GM19455 (cell line): ENCODE measurements around the gene GLRA3.
"Not testable (repeated sequence)": the region's sequence is repeated elsewhere in the genome, so short reads cannot be mapped to it uniquely, and the experiment has no call there.

Source experiments
- ATAC-seq: cut with Tn5 transposase; IDR thresholded peaks from one replicate; pipeline ENCODE4 v1.9.1; 2021; ENCODE audit not compliant: unreplicated experiment

Gene GLRA3

DNA sequence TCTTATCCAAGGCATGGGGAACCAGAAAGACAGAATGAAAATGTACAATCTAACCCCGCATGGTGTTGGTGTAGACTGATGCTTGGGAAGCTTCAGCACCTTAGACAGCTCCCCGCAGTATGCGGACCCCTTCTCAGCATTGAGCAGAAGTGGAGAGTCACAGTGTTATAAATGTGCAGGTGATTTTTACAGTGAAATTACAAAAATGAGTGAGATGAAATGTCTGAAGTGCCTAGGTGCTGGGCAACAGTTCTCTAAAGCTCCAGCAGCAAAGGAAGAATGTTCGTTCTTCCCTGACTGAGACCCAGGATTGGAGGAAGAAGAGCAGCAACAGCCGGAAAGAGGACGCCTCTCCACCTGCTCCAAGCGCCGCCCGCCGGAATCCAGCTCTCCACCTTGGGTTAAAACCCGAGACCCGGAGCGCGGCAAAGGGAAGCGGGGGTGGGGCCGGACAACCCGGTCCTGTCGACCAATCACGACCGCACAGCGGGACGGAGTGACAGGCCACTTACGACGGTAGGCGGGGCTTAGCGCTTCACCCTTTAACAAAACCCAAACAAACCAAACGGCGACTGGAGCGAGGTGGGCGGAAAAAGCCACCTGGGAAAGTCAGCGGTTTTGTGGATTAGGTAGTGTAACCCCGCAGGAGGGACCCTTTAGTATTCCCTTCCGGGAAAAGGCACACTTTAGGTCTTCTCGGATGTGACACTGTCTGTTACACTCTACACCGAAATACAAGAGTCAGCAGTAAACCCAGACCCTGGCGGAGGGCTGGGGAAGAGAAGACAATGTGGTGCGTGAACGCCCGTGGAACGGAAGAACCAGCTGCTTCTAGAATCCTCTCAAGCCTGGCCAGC lies at the start of gene GLRA3:
Gene GLRA3 (minus strand): TSS at position 403 of the 857 bp plus-strand sequence. CDS start 436 bp downstream, outside the sequence.
- peak; percentile 71 for ATAC-seq

DNA sequence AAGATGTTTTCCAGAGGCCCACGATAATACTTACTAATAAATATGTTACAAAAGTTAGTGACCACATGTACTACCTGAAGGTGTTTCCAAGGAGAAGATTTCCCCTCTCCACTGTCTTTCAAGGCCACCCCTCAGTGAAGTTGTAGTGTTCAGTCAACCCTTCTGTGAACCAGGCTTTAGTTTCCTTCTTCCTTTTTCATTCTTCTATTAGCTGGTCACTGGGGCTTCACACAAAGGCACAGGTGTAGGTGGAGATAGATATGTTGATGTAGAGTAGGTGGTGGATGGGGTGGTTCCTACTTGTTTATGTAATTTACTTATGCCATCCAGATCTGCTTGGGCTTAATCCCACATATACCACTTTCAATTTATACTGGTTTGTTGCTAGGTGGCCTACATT lies 45.9 kb upstream of the GLRA3 start:
- ATAC-seq: no peak

DNA sequence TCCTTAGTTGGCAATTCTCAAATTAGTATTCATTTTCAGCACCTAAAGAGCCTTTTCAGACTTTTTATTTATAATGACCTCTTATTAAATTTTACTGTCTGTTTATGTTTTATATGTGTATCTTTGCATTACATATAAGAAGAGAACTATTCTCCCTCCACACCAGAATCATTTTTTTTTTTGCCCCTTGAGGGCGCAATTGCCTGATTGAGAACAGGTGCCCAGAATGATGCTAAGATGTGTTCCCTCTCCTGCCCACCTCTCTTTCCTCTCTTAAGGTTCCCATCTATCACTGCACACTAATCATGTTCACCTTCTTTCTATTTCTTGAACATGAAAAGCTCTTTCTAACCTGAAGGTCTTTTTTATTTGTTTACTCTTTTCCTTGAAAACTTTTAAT lies 44.9 kb upstream of the GLRA3 start:
- ATAC-seq: no peak

DNA sequence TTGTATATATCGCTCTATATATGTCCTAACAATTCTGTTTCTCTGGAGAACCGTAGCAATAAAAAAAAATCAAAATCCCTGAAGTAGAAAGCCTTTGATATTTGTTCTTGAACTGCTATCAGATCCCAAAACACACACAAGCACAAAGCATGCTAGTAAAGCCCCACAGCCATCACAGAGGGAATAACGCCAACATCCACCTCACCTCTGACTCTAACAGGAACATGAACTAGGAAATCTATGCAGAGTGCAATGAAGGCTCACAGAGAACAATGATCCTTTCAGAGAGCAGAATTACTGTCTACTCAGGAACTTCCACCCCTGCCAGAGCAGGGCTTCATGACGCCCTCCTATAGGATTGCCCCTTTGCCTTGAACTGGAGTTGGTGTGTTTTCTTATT lies 44.1 kb upstream of the GLRA3 start:
- ATAC-seq: not testable (repeated sequence)

DNA sequence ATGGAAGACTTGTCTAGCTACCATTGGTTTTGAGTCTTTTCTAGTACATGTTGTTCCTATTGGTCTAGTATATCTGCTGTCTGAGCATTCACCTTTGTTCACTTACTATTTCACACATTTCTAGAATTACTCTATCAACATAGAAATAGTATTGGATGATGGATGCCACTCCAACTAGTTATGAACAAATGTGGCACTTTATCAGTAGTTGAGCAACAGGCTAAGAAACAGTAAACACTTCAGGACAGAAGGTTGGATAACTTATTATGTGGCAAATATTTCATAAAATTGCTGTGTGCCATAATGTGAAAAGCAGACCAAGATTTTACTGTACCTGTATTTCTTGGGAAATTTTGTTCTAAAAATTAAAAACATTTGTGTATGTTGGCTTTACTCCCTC lies 42.4 kb upstream of the GLRA3 start:
- ATAC-seq: no peak

DNA sequence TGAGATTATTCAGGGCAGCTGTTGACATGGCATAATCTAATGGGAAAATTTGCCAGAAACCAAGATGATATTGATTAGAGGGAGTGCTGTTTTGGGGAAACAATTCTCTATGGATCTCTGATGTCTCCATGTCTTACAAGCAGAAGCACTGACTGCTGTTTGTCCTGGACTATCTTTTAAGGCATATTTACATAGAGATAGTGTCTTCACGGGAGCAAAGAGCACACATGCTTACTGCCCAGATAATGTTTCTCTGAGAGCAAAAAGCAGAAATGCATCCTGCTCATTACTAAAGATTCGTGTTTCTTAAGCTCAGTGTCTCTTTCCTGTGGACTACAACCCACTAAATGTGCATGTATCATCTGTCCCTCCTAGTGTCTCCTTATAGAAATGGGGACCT lies 41.3 kb upstream of the GLRA3 start:
- ATAC-seq: no peak

DNA sequence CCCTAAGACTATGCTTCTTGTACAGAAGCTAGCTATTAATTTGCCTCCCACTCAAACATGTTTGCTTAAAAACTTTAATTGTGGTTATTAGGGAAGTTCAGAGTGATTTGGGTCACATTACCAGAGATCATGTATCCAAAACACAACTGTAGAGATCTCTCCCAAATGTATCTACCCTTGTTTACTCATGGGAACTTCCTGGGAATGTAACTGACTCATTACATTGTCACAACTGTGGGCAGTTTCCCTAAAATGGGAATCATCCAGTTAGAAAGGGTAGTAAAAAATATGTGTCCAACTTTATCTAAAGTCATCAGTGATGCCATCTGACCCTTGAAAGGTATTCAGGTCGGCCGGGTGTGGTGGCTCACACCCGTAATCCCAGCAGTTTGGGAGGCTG lies 40.3 kb upstream of the GLRA3 start:
- ATAC-seq: no peak

DNA sequence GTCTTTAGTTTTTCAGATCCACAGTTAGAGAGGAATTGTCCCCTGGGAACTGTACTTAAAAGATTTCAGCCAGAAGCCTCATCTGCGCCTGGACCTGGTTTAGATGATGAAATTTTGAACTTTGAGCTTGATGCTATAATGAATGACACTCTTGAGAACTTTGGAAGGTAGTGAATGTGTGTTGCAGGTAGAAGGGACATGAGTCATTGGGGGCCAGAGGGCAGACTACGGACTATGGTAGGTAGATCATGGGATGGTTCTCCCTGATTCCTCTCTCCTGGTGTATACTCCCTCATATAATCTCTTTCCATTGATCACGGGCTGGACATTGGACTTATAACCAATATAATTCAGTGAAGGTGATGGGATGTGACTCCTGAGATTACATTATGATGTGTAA lies 38.9 kb upstream of the GLRA3 start:
- ATAC-seq: no peak

DNA sequence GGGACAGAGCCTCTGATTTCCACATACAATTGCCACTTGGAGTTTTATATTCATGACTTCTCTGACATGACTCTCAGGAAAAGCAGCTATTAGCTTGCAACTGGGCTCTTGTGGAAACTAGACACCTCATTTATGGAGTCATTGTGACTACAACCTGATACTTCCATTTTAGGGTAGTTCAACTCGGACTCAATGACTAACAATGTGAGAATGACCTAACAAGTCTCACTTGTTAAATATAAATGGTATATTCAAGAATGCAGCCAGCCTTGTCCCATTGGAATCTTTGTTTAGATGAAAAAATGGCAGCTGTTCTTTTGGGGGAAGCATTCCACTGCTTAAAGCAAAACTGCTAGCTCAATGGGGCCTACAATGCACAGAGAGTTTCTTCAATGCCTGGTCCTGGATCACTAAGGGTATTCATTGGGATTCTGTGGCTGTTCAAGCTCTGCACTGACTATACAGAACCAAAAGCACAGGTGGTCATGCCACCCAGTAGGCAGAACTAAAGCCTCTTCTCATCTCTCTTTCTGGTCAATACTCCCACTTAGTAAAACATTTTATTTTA lies 36.5 kb upstream of the GLRA3 start:
- no peak for ATAC-seq

DNA sequence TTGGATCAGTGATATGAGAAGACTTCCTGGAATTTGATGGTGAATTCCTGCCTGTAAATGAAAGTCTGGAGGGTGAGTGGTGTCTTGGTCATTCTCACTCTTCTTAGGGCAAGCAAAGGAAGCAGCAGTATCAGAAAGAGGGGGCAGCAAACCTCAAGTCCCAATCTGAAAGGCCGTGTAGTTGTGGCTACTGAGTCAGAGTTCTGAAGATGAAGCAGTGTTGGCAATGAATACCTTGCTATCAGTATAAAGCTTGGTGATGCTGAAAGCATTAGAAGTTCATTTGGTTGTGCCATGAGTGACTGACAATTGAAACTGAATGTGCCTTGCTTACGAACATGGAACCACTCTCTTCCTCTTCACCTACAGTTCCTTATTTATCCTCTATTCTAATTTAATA lies 35.0 kb upstream of the GLRA3 start:
- no peak for ATAC-seq

DNA sequence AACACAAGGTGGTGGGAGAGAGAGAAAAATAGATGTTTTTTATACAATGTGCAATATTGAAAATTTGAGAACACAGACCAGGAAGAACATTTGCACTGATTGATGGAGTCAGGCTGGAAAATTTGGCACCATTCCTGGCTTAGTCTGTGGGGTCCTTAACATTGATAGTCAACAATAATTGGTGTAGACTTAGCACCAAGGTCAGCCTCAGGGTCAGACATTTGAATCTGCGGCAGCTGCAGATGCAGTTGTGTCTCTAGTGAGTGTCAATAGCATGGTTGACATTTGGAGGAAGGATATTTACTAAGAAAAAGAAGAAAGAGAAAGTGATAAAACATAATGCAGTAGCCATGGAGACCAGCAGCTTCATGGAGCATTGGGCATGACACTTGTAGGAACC lies 31.5 kb upstream of the GLRA3 start:
- ATAC-seq: no peak

DNA sequence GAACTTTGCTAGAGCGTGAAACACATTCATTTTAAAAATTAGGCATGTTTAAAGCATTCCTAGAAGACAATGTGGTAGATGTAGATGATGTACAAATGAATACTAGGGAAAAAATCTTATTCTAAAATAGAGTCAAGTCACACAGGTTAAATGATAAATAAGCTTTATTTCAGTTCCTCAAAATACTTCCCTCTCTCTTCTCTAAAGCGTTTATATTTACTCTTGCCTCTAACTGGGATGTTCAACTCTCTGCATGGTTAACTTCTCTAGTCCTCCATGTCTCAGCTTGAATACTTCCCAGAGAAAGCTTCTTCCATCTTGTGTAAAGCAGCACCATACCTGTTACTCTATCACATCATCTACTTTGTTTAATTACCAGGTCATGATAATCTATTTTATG lies 30.9 kb upstream of the GLRA3 start:
- no peak for ATAC-seq

DNA sequence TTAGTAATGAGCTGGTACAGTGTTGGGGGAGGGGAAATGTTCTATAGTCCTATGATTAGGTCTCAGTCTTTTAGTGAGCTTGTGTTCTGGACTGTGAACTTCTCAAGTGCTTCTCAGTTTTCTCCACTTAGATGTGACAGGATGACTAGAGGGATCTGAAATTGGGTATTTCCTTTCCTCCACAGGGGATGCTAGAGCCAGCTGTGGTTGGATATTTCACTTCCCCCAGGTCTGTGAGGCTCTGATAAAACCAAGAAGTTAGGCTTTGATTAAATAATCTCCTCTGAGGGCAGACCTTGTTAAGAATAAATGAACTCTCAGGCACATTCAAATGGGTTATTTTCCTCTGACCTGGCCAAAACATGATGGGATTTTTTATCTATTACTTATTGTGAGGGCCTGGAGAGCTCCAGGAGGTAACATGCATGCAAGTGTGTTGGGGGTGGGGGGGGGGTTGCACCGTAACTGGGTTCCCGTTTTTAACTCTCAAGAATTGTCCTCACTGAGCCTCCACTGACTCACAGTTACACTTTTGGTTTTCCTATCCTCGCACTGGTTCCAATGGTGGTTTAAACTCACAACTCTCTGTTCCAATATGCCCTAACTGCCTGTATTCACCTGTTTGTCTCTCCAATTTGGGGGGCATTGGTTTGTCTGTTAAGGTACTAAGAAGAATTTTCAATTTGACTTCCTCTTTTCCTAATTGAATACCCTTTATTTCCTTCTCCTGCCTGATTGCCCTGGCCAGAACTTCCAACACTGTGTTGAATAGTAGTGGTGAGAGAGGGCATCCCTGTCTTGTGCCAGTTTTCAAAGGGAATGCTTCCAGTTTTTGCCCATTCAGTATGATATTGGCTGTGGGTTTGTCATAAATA lies 28.1 kb upstream of the GLRA3 start:
- no peak for ATAC-seq

DNA sequence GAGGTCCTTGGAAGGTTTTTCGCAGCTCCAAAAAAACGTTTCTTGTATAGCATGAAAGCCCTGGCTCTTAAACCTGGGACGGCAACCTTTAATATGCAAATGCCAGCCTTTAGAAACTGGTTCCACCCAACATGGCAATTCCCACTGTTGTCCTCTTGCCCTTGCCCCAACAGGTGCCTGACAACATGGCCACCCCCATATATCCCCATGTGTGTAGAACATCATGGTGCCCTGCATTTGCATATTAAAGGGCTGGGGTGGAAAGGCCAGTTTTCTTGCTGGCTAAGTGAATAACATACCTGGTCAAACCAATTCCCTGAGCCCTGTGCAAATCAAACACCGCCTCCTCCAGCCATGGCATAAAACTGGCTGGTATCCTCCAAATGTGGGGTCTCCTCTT lies 26.0 kb upstream of the GLRA3 start:
- no peak for ATAC-seq

DNA sequence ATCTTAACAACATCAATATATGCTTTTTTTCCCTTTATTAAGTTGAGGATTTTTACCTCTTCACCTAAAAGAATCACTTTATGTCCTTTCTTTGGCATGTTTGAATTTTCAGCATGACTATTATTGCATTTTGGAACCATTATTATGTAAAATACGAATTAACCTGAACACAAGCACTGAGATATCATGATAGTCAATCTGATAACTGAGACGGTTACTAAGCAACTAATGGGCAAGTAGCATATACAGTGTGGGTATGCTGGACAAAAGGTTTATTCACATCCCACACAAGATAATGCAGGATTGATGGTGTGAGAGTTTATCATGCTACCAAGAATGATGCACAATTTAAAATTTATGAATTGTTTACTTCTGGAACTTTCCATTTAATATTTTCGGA lies 24.6 kb upstream of the GLRA3 start:
- ATAC-seq: no peak

DNA sequence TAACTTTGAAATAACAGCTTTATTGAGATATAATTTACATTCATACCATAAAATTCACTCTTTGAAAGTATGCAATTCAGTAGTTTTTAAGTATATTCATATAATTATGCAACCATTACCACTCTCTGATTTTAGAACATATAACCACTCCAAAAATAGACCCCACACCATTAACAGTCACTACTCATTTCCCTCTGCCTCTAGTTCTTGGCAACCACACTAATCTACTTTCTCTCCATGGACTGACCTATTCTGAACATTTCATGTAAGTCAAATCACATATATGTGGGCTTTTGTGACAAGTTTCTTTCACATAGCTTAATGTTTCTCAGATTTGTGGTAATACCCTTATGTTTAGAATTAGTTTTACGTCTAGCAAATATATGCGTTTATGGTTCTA lies 19.5 kb upstream of the GLRA3 start:
- no peak for ATAC-seq

DNA sequence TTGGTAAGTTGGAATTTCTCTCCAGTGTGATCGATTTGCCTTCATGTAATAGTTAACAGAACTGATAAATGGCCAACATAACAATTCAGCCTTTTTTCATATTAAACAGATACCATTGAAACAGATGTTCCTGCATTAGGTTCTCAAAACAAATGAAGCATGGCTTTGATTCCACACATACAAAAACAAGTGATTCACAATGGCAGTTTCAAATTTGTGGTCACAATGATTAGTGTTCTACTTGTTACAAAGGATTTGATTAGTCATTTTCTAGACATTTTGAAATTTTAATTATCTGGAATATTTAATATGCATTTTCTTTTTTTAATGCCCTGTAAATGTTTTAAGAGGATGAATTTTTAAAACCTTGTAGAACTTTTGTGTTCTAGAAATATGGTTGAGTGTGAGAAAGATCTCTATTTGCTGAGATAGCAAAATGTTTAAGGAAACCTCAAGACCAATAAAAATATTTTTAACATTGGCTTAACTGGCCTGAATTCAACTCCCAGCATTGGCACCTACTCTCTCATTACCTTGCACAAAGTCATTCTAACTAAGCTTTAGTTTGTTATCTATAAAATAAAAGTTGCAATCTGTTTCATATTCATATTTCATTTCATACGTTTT lies 18.9 kb upstream of the GLRA3 start:
- ATAC-seq: no peak

DNA sequence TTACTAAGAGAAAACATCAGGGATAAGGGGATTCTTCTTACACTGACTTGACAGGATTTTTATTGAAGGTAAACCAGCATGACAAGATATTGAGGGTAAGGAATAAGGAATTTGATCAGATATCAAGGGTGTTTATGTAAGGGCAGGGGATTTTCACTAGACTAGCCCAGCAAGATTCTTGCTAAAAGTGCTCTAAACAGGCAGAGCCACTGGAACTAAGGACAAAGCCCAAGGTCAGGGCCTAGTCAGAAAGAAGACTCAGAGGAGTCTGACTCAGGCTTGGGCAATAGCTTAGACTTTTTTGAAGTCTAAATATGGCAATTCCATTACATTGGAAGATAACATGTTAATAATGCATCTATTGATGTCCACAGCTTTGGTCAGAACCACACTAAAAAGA lies 6.5 kb upstream of the GLRA3 start:
- no peak for ATAC-seq

DNA sequence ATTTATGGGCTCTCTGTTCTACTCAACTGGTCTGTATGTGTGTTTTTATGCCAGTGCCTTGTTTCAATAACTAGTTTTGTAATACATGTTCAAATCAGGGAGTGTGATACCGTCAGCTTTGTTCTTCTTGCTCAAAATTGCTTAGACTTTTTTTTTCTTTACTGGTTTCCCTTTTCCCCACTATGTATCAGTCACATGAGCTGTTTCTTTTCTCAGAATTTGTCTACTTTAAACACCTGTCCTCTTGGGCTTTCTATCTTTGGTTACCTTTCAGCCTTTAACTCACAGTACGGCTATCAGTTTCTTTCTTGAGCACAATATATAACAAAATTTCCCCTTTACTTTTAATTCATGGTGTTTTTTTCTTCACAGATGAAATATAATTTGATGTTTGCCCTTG lies 5.4 kb upstream of the GLRA3 start:
- ATAC-seq: no peak

DNA sequence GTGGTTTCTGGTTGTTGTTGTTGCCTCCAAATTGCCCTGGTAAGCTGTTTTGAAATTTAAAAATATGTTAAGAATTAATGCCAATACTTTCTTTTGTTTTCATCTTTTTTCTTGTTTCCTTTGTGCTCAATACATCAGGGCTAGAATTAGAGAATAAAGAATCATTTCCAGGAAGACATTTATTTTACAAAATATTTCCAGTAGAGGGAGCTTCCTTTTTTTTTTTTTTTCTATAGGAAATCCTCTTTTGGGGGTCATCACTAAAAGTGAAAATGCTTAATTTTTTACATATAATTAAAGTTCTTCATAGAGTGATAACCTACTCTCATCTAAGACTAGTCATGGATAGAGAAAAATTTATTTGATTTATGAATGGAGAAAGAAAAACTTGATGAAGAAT lies 2.4 kb downstream of the GLRA3 start:
- ATAC-seq: no peak

DNA sequence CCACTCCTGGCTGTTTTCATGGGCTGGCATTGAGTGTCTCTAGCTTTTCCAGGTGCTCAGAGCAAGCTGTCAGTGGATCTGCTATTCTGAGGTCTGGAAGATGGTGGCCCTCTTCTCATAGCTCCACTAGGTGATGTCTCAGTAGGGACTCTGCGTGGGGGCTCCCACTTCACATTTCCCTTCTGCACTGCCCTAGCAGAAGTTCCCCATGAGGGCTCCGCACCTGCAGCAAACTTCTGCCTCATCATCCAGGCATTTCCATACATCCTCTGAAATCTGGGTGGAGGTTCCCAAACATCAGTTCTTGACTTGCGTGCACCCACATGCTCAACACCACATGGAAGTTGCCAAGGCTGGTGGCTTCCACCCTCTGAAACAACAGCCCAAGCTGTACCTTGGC lies 13.8 kb downstream of the GLRA3 start:
- no peak for ATAC-seq
